Ovary (tissue), 3 donors: ENCODE measurements around the gene CEP78.

Source experiments
- EP300 ChIP-seq: sonication (generic); formaldehyde crosslinking; IDR thresholded peaks from one replicate; pipeline ENCODE4 v1.6.1; 2017; ENCODE audit warnings: antibody characterized with exemption
- POLR2A ChIP-seq: fragments of 450-650 bp; IDR thresholded peaks from one replicate; pipeline ENCODE4 v1.6.1; 2017; ENCODE audit warnings: antibody characterized with exemption, mild to moderate bottlenecking, moderate library complexity
- TF ChIP-seq, protein P1 (sequence below), 3 donors: fragments of 450-650 bp in 2 of 3; fragments of 200-600 bp in 1 of 3; IDR thresholded peaks; one replicate each; pipeline versions ENCODE4 v1.5.1 to v1.8.0; 2016 to 2022; ENCODE audit warnings: antibody characterized with exemption in 3 of 3, mild to moderate bottlenecking in 1 of 3
- donor health status: DM: no; HTN: no; CAD: no.

GRCh38 chr9:78295177-78295575 is 59.3 kb downstream of the CEP78 start:
- TF ChIP-seq, protein P1, sequence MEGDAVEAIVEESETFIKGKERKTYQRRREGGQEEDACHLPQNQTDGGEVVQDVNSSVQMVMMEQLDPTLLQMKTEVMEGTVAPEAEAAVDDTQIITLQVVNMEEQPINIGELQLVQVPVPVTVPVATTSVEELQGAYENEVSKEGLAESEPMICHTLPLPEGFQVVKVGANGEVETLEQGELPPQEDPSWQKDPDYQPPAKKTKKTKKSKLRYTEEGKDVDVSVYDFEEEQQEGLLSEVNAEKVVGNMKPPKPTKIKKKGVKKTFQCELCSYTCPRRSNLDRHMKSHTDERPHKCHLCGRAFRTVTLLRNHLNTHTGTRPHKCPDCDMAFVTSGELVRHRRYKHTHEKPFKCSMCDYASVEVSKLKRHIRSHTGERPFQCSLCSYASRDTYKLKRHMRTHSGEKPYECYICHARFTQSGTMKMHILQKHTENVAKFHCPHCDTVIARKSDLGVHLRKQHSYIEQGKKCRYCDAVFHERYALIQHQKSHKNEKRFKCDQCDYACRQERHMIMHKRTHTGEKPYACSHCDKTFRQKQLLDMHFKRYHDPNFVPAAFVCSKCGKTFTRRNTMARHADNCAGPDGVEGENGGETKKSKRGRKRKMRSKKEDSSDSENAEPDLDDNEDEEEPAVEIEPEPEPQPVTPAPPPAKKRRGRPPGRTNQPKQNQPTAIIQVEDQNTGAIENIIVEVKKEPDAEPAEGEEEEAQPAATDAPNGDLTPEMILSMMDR (IDR thresholded peaks at IDR 0.05): no peak
- TF ChIP-seq POLR2A: no peak
- no peak for TF ChIP-seq EP300
